ENCODE results near the gene MKNK2. TPM values are rescaled to one million over a fixed set of nuclear protein-coding genes. Genes with fewer than 3 reads are reported as not detected.

MKNK2 gene
- total RNA-seq, 1 experiment from 2014 or later = 33.9 TPM

DNA sequence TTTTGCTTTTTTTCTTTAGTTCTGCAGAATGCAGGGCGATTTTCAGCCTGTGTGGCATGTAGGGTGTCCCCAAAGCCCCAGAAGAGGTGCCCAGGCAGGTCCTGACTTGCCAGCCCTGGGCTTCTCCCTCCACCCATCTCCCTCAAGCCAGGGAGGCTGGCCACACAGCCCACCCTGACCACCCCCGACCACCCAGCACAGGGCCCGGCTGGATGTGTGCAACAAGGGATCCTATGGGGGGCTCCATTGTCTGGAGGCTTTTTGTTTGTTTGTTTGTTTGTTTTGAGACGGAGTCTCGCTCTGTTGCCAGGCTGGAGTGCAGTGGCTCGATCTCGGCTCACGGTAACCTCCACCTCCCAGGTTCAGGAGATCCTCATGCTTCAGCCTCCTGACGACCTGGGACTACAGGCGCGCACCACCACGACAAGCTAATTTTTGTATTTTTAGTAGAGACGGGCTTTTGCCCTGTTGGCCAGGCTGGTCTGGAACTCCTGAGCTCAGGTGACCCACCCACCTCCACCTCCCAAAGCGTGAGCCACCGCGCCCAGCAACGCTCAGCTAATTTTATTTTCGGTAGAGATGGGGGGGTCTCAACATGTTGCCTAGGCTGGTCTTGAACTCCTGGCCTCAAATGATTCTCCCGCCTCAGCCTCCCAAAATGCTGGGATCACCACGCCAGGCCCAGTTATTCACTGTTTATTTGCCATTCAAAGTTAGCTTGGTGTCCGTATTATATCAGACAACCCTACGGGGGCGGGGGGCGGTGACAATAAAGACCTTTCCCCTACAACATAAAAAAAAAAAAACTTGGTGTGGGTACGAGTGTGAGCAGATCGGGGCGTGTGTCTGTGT lies 7.8 kb upstream of the MKNK2 start:
- DNase-seq (ENCODE audit: low spot score) = no peak

DNA sequence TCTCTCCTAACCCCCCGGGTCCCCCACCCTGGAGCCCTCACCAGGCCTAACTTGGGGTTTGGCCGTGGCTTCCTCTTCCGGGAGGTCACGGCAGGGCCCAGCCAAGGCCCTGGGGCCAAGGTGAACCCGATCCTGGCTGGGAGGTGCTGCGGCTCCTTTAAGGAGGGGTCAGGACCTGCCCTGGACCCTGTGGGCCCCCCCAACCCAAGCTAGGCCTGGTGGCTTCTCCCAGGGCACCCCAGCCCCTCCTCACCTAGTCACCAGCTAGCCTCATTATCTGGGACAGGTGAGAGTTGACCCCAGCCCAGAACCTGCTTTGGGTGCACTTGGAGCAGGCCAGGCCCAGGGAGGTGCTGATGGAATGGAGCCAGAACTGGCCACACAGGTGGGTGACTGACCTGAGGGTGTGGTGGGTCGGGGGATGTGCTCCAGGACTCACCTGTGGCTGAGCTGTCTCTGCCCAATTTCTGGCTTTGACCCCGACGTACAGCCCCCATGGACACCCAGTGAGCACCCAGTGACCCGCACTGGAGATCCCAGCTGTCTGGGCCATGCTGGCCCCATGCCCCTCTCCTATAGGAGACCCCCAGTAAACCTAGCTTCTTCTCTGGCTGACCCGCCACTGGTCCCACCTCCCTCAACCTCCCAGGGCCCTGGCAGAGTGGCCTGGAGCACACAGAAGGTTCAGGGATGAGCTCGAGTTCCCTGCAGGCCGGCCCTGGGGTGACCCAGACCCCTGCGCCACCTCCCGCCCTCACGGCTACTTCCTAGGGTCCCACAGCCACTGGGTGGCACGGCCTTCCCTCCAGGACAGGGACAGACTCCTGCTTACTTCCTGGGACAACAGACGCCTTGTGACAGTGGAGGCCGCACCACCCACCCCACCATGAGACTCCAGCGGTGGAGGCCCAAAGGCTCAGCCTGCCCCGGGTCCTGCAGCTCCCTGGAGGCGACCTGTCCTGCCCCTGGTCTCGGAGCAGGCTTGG lies 6.7 kb upstream of the MKNK2 start:
- no peak for DNase-seq (ENCODE audit: low spot score)

DNA sequence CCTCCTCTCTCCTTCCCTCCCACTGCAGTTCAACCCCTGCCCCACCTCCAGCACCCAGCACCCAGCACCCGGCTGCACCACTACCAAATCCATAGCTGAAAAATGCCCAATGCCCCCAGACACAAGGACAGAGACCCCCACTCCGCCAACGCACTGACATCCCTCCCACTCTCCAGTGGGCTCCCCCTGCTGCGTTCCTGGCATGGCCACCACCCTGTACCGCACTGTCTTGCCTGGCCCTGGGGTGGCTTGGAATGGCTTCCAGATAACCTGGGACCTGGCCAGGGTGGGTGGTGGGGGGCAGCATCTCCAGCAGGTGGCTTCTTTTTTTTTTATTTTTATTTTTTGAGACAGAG lies 5.8 kb upstream of the MKNK2 start:
- DNase-seq (ENCODE audit: low spot score) = no peak

DNA sequence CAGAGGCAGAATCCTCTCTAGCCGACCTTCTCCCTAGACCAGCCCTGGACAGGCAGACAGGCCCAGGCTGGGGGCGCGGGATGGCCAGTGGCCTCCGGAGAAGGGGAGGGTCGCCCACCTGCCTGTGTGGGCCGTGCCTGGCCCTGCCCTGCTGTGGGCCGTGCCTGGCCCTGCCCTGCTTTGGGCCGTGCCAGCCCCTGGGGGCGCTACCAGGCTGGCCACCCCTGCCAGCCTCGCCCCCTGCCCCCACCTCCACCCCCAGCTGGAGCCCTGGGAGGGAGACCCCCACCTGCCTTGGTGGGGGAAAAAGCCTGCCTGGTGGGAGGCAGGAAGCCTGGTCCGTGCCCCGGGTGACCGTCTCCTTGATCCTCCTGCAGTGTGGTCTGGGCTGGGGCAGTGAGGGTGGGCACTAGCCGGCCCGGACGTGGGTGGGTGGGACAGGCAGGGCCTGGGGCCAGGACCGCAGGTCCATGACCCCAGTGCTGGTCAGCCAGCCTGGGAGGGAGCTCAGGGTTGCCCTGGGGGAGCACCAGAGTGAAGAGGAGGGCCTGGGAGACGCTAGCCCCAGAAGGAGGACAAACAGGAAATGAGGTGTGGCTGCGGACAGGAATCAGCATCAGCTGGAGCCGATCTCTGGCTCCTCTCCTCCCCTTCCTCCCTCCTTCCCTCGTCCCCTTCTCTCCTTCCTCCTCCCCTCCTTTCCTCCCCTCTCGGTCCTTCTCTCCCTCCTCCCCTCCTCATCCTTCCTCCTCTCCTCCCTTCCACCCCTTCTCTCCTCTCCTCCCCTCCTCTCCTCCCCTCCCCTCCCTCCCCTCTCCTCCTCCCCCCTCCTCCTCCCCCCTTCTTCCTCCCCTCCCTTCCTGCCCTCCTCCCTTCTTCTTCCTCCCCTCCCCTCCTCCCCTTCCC lies 5.1 kb upstream of the MKNK2 start:
- peak; percentile 87 for DNase-seq (ENCODE audit: low spot score)

DNA sequence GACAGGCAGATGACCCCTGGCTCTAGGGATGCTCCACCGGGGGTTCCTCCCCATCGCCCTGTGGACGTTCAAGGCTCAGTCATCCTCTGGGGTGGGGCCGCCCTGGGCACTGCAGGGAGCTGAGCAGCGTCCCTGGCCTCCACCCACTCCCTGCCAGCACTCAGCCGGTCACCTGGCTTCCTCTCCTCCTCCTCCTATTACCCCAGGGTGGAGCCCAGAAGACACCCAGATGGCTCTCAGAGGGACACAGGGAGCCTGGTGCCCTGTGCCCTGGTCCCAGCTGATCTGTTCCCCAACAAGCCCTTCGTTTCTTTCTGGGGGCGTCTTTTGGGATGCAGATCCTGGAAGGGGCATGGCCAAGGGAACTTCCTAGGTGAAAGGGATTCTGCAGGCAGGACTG lies 3.7 kb upstream of the MKNK2 start:
- DNase-seq (ENCODE audit: low spot score) = no peak

DNA sequence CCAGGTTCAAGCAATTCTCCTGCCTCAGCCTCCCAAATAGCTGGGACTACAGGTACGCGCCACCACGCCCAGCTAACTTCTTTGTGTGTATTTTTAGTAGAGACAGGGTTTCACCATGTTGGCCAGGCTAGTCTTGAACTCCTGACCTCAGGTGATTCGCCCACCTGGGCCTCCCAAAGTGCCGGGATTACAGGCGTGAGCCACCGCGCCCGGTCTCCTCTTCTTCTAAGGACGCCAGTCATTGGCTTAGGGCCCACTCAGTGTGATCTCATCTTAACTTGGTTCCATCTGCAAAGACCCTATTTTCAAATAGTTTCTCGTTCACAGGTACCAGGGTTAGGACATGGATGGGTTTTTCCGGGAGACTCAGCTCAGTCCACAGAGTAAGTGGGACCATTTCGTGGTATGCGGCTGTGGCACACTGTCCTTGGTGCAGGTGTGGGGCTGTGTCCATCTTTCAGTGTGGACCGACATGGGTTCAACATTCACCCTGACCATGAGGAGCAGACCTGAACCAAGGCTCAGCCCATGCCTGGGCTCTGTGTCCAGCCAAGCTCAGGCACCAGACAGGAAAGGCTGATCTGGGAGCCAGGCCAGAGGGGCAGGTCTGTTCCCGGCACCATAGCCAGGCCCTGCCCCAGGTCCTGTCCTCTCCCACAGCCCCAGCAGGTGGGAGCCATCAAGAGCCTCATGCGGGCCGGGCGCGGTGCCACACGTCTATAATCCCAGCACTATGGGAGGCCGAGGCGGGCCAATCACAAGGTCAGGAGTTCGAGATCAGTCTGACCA lies 2.8 kb upstream of the MKNK2 start:
- DNase-seq (ENCODE audit: low spot score) = peak; percentile 60

DNA sequence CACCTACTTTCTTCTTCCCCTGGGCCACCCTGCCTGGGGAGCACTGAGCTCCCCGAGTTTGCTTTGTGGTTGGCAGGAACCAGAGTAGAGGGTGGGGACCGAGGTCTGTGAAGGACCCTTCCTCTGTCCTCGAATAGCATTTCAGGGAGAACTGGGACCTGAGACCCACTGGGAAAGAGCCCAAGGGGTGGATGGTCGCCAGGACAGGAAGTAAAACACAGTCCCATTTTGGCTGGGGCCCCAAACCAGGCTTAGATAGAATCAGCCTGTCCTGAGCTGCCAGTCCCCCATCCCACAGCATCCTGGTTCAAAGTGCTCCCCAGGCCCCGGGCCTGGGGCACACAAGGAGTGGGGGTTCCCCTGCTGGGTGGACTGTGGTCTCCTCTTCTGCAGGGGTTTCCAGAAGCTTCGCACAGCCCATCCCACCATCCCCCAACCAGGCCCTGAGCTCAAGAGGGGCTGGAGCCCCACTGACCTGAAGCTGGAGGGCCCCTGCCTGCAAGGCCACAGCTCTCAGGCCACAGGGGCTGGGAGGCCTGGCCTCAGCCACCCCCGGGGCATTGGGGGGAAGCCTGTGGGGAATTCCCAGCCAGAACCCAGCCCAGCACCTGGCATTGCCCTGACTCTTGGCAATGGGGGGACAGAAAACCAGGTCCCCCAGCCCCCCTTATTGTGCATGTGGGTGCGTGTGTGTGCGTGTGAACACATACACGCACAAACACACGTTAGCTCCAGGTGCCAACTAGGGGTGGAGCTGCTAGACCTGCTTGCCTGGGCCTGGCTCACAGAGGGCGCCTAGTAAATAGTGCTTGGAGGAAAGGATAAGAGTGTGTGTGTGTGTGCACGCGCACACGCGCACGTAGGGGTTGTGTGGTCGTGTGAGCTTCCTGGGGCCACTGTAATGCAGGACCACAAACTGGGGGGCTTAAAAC lies 995 bp upstream of the MKNK2 start:
- DNase-seq (ENCODE audit: low spot score) = no peak

DNA sequence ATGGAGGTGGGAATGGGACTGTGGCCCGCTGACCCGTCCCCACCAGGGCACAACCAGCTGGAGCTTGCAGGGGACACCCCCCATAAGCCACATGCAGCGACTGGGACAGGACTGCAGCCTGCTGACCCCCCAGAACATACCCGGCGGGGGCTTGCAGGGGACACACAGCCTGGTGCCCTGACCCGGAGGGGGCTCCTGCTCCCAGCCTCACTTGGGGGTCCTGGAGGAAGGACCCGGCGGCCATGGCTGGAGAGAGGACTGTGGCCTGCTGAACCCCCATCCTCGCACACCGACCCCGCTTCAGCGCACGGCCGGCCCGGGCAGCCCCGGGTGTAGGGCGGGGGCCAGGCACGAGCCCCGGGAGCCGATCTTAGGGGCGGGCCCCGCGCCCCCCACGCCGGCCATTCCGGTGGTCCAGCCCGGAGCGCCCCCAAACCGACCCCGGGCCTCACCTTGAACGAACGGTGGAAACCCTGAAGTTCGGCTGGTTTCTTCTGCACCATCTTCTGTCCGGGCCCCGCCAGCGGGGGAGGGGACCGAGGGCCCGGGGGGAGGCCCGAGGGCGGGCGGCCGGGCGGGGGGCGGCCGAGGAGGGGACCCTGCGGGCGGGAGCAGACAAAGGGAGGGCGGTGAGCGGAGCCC lies 574 bp downstream of the MKNK2 start:
- DNase-seq (ENCODE audit: low spot score) = no peak

DNA sequence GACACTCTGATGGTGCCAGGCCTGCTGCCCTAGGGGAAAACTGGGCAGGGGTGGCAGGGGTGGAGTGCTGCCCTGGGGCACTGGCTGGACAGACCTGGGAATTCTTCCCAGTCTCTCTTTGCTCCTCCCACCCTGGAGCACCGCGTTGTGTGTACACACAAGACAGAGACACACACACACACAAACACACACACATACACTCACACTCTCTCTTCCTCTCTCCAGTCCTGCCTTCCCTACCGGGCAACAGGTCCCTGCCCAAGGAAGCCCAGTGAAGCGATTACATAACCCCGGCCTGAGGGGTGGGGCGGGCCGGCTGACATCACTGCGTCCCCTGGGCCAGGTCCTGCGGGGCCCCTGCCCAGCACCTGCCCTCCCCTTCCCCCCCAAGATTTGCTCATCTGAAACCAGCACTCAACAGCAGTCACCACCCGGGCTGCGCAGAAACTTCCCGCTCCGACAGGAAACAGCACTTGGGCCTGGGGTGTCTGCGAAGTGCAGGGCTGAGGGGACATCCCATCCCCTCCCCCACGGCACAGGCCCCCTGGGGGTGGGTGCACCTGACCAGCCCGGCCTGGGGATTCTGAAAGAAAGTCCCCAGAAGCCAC lies 1.2 kb downstream of the MKNK2 start:
- DNase-seq (ENCODE audit: low spot score) = peak; percentile 84

DNA sequence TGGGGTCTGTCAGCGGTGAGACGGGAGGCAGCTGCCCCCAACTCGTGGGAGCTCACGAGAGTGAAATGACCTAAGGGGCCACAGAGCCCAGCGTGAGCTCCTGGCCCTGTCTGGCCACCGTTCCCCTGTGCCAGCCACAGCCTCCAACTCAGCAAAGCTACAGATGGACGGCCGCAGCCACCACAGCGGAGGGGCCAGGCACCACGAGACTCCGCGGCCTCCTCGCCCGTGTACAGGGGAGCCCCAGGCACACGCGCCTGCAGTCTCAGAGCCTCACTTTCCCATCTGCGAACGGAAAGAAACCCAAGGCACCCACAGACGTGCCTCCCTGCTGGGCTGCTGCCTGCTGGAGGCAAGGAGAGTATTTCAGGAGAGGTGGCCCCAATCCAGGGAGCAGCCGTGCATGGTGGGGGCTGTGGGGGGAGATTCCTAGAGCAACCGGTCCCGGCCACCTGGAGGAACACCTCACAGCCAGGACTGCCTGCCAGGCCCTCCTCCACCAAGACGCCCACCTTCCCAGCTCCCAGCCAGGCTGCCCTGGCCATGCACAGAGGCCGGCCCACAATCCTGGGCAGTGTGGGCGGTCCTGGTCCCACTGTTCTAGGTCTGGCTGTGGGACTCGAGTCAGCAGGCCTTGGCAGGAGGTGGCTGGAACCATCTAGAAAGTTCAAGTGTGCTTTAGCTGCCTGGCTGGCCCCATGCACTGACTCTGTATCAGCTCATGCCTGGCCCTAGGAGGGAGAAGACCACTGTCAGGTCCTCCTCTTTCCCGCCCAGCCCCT lies 1.9 kb downstream of the MKNK2 start:
- DNase-seq (ENCODE audit: low spot score) = no peak

DNA sequence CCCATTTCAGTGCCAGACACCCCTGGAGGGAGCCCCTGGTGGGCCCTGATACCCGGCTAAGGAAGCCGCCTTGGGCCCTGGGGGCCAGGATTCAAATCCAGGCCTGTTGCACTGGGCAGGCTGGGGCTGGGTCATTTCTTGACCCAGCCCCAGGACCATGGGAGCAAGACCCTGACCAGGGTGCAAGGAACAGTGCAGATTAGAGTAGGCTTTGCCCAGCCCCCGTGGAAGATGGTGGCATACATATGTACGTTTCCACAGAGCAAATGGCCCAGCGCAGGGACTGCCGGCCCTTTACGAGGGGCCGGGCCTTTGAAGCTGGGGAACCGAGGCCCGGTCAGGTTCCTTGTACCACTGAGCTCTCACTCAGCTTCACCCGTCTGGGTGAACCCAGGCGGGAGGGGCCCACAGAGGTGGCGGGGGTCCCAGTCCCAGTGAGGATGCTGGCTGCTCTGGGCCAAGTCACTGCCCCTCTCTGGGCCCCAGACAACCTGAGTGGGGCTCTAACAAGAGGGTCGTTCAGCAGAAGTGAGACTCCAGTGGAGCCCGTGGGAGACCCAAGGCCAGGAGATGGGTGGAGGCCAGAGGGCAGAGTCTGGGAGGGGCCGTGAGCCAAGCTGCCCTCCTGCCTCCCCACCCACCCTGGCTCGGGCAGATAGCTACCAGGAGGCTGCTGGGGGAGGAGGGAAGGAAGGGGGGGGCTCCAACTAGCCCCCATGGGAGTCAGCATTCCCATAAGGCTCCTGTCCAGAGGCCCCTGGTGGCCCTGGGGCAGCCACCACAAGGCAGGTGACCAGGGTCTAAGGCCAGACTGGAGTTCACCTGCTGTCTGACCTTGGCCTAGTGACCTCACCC lies 2.7 kb downstream of the MKNK2 start:
- DNase-seq (ENCODE audit: low spot score) = no peak

DNA sequence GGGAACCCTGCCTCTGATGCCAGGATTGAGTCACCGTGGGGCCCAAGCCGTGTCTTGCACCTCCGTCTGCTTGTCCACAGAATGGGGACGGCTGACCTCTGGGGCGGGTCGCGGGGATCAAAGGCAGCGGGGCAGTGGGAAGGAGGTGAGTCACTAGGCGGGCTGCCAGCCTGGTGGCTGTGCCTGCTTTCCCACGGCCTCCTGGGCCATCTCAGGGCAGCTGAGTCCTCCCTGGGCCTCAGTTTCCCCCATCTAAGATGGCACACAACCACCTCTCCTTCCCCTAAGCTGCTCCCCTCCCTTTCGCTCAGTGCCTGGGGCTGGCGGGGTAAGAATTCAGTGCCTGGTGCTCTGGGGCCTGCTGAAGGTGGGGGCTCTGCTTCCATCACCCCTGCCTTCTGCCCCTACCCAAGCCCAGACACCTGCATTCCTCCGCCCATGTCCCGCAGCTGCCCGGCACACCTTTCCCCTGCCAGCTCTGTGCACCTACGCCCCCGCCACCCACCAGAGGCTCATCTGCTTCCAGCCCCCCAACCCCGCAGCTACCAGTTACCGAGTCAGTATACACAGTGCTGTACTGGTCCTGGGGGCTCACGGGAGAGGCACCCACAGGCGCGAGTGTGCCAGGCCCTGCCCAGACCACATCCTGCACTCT lies 3.5 kb downstream of the MKNK2 start:
- DNase-seq (ENCODE audit: low spot score) = no peak

DNA sequence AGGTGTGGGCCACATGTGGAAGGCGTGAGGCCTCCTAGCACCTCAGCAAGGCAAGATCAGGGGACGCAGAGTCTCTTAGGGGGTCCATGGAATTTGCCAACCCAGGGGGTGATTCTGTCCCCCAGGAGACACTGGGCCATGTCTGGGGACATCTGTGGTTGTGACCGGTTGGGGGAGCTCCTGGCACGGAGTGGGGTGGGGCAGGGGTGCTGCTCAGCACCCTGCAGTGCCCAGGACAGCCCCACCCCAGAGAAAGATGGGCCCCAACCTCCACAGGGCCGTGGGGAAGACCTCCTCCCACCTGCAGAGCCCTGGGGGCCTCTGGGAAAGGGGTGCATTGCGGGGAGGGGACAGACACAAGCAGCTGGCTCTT lies 4.0 kb downstream of the MKNK2 start:
- DNase-seq (ENCODE audit: low spot score) = no peak

DNA sequence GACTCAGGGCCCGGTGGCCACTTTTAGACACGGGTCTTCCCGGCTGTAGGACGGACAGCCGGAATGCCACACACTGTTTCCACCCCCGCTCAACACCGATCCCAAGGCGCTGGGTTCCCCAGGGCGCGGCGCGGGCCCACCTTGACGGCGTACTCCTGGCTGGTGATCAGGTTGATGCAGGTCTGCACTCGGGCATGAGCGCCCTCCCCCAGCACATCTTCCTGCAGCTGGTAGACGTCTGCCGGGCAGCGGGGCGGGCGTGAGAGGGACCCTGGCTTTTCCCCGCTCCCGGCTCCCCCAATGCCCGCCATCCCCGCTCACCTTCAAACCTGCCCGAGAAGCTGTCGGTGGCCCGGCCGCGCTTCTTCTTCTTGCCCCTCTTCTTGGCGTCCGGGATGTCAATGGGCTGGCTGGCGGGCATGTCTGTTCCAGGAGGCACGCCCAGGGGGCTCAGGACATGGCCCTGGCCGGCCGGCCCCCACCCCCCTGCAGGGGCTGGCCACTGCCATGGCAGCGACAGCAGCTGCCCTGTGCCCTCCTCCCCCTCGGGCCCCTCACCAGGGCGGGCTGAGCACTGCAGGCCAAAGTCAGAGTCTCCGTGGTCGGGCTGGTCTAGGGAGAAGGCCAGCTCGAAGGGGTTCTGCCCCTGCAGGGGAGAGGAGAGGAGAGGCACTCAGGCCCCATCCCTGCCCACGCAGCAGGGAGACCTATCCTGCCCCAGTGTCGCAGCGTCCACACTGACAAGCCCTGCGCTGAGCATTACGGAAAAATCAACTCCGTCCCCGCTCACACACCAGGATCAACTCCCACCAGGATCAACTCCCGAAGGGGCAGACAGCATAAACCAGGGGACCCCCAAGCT lies 4.8 kb downstream of the MKNK2 start:
- DNase-seq (ENCODE audit: low spot score) = no peak

DNA sequence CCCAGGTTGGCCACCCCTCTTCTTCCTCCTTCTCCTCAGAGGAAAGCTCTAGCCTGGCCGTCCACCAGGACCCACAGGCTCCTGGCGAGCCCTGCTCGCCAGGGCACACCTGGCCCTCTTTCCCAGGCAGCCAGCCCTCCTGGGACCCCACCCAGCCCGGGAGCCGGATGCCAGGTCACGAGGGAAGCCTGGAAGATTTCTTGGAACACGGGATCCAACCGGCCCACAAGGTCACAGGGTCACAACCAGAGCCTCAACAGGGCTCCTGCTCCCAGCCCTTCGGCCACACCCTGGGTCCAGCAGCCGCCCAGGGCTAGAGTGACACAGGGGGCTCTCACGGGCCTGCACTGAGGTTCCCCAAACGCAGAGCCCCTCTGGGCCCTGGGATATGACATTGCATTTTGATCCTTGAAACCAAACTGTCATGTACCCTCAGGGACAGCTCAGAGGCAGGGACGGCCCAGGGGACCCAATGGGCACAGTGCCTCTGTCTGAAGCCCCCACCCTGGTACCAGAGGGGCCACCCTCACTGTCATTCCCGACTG lies 5.5 kb downstream of the MKNK2 start:
- no peak for DNase-seq (ENCODE audit: low spot score)
